GM21360 (cell line): ENCODE results near the gene LSM7.

ENCODE experiments used
- ATAC-seq: cut with Tn5 transposase; IDR thresholded peaks from one replicate; pipeline ENCODE4 v1.9.1; 2021; ENCODE audit warnings: mild to moderate bottlenecking, moderate library complexity; ENCODE audit not compliant: unreplicated experiment

The LSM7 gene

DNA sequence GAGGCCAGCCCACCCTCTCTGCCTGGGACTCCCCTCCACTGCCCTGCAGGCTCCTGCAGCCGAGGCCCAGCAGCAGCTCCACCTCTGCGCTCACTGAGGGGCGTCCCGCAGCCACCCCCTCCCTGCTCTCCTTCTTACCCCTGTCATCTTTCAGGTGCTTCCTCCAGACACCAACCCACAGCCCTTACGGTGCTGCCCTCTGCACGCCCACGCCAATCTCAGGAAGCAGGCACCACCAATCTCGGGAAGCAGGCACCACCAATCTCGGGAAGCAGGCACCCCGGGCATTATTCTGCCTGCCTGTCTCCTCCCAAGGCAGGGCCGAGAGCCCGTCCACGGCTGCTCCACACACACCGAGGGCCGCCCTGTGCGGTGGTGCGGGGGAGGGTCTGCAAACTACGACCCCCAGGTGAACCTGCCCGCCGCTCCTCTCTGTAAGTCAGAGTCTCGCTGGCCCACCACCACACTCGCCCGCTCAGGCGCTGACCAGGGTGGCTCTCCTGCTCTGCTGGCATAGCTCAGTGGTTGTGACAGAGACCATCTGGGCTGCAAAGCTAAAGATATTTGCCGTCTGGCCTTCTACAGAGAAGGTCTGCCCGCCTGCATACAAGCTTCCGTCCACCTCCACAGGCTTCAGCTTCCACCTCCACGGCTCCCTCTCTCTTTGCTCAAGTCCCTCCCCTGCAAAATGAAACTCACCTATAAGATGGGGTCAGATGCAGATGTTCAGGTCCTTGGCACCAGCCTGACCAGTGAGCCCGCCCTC is 2.9 kb downstream of the LSM7 start:
- no peak for ATAC-seq

DNA sequence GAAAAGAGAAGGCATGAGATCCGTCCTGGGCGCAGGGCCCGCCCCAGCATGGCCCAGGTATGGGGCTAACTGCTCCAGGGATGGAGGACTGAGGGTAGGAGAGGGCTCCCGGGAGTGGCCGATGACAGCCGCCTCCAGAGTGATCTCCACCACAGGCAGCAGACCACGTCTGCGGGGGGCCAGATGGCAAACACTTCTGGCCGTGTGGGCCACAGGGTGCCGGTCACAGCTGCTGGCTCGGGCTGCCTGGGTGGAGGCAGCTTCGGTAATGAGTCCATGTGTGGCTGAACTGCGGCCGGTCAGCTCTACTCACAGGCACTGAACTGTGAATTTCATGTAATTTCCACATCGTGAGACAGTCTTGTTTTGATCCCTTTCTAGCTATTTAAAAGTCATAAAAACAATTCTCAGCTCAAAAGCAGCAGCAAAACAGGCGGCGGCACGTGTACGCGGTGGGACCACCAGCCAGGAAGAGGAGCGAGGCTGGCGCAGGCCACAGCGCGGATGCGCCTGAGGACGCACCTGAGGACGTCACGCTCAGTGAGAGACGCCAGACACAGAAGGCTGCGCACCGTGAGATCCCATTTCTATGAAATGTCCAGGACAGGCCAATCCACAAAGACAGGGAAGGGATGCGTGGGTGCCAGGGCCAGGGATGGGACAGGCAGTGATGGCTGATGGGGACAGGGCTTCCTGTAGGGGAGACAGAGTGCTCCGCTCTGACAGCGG is 4.0 kb downstream of the LSM7 start:
- ATAC-seq: no peak

DNA sequence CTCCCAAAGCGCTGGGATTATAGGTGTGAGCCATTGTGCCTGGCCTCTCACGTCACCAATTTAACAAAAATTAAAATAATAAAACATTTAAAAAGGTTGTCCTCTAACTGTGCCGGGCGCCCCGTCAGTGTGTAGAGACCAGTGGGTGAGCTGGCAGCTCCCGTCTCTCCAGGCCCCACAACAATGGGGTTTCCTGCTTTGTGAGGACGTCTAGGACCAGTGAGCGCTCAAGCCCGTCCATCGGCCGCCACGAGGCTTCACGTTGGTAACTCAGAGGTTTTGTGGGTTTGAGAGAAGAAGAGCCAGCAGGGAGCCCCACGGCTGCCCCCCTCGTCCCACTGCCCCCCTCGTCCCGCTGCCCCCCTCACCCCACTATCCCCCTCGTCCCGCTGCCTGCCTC is 4.7 kb downstream of the LSM7 start:
- no peak for ATAC-seq

DNA sequence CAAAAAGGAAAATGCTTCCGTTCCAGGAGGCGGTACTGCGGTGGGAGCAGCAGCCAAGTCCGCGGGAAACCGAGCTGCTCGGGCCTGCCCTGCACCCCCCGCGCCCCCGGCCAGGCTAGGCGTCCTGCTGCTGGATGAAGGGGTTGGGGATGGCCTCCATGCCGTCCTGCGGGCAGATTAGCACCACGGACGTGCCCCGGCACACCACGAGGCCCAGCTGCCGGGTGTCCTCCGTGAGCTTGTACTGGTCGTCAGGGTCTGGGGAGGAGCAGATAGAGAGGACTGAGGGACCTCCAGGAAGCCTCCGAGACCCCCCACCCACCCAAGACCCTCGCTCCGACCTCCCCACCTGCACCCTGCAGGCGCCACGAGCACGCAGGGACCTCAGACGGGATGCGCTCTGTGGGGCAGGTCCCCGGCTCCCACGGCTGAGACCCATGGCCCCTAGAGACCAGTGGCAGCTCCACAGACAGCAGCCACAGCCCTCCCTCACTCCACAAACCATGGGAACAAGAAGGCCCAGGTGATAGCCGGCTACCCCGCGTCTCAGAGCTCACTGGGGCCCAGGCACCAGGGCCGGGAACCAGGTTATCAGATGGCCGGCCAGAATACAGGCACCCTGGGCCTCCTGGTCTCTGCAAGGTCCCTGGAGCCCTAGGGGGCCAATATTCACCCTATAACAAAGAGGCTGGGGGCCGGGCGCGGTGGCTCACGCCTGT is 6.7 kb downstream of the LSM7 start:
- no peak for ATAC-seq

GRCh38 chr19:2320939-2321338 is 7.4 kb downstream of the LSM7 start:
- no peak for ATAC-seq

DNA sequence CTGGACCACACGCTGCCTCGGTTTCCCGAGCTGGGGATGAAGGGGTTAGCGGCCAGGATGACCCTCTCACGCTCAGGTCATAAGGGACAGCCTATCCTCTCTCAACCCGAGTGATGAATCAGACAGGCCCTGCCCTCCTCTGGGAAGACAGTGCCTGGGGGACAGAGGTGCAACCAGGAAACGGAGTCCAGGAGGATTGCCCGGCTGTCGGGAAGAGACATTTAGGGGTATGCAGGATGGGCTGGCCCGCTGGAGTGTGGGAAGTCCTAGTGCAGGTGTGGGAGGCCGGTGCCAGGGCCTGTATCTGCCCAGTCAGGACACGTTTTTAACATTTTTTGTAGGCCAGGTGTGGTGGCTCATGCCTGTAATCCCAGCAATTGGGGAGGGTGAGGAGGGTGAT is 8.3 kb downstream of the LSM7 start:
- ATAC-seq: no peak

- no peak for ATAC-seq
These were observed 8.8 kb downstream of the LSM7 start for GRCh38 chr19:2319551-2319950.

GRCh38 chr19:2318923-2319322 is 9.5 kb downstream of the LSM7 start:
- ATAC-seq: no peak

DNA sequence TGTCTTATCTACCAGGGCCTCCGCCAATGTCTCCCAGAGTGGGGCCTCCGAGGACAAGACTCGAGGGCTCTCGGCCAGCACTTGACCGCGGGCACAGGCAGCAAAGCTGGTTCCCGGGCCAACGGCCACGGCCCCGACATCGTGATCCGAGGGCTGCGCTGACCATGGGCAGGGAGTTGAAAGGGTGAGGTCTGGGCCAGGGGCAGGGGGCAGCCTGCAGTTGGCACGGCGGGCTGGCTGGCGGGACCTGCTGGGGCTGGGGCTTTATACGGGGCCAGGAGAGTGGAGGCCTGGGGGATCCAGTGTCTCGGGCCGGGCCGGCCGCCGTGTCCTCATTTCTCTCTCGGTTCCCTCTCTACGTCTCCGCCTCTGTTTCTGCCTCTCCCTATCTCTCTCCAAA is 10.6 kb downstream of the LSM7 start:
- ATAC-seq: no peak

- ATAC-seq: no peak
These were observed 11.1 kb downstream of the LSM7 start for GRCh38 chr19:2317300-2317699.

DNA sequence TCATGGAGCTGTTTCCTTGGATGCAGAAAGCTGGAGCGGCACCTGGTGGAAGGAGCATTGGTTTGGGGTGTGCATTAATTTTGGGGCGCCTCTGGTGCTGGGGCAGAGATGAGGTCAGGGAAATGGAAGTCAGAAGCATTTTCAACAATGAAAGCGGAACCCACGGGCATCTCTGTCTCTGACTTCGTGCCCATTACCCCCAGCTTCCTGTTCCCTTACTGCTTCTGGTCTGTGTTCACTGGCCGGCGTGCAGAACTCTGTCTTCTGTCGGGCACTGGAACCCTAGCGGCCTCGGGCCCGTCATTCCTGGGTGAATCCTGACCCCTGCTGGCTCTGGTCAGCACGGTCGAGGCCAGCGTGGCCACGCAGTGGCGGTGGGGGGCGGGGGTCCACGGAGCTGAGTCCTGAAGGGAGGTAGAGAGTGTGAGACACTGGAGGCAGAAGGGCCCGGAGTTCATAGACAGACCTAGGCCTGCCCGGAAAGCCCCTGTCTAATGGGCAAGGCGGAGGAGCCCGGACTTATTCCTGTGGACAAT is 12.5 kb downstream of the LSM7 start:
- ATAC-seq: no peak

DNA sequence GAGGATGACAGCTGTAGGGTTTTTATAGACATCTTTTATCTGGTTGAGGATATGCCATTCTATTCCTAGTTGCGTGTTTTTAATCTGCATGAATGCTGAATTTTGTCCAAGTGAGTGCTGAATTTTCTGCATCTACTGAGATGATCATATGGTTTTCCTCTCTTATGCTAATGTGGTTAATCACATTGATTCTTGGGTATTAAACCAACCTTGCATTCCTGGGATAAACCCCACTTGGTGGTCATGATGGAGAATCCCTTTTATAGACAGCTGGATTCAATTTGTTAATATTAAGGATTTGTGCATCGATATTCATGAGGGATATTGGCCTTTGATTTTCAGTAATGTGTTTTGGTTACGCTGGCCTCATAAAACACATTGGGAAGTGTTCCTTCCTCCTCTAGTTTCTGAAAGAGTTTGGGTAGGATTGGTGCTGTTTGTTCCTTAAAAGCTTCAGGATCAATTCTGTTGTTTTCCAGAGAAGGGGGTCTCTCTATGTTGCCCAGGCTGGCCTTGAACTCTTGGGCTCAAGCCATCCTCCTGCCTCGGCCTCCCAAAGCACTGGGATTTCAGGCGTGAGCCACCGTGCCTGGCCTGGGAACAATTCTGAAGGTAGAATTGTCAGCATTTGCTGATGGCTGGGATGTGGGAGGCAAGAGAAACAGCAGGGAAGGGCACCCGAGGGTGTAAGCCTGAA is 13.1 kb downstream of the LSM7 start:
- ATAC-seq: no peak

- no peak for ATAC-seq
These were observed 15.4 kb downstream of the LSM7 start for GRCh38 chr19:2312820-2313501.

DNA sequence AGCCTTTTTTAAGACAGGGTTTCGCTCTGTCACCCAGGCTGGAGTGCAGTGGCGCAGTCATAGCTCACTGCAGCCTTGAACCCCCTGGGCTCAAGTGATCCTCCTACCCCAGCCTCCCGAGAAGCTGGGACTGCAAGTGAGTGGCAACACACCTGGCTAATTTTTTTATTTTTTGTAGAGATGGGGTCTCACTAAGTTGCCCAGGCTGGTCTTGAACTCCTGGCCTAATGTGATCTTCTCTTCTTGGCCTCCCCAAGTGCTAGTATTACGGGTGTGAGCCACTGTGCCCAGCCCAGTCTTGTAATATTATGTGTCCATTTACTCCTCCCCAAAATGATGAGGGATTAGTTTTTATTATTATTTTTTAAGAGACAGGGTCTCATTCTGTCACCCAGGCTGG is 17.3 kb downstream of the LSM7 start:
- ATAC-seq: no peak

- no peak for ATAC-seq
These were observed 18.5 kb downstream of the LSM7 start for GRCh38 chr19:2309734-2310362.

- no peak for ATAC-seq
These were observed 20.3 kb downstream of the LSM7 start, which contains the start of gene LINGO3 for GRCh38 chr19:2308114-2308556. Gene LINGO3 (minus strand): TSS chr19:2308154. CDS start chr19:2291776, 16,378 bp downstream.

DNA sequence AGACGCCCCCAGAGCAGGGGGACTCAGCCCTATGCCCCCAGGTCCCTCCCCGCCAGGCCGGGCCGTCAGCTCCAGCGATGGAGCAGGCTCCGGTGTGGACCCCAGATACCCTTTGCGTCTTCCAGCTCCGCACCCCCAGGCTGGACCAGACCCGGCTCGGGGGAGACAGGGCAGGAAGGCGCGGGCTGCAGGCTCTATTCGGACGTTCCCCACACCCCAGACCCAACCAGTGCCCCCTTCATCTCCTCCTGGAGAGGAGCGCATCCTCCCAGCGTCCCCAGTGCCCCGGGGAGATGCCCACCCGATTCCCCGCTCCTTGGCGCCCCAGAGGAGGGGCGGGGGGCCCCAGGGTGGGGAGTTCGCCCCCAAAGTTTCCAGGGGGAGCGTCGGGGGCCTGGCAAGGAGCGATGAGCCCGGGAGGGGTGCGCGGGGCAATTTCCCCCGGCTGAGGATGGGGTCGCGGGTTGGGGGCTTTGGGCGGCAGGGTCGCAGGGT is 20.8 kb downstream of the LSM7 start:
- ATAC-seq: no peak

- ATAC-seq: no peak
These were observed 21.4 kb downstream of the LSM7 start for GRCh38 chr19:2306971-2307370.

DNA sequence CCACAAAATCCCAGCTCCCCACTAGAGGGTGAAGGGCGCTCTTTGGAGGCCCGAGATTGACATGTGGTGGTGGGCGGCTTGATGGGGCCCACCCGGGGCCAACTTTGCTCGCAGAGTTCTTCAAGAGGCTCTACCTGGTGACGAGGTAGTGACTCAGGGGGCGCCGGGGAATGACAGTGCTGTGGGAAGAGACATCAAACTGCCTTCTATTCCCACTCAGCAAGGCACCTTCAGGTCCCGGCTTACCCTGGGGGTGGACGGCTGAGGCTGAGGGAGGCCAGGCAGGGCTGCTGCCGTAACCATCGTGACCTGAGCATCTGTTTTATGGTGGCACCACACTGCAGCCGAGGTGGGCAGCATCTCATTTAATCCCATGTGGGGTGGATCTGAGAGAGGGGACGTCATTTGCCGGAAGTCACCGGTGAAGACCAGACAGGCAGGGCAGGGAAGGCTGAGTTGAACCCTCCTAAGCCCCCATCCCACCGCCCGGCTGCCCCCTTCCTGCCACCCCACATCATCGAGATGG is 22.0 kb downstream of the LSM7 start:
- ATAC-seq: no peak
